ENCODE results near the gene ZNF692.

The ZNF692 gene

DNA sequence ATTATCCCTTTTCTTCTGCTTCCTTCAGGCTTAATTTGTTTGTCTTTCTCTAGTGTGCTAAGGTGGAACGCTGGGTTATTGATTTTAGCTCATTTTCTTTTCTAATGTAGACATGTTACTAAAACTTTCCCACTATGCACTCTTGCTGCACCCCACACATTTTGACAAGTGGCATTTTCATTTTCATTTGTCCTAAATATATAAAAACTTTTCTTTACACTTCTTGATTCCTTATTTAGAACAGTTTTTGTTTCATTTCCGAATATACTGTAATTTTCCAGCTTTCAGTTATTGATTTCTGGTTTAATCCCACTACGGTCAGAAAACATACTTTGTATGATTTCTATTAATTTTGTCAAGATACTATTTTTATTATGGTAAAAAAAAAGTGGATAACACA is 58.4 kb downstream of the ZNF692 start:
- CTCF ChIA-PET, result interaction anchor here (0.7 kb wide), 1 partner anchor 181 kb away, joined by 3 read pairs; no protein-coding TSS in a partner anchor
- POLR2A ChIA-PET (ENCODE audit: low non-redundant PET), result no interaction called here
- no peak overlapping the region for H3K27ac ChIP-seq
- TF ChIP-seq, protein P1, sequence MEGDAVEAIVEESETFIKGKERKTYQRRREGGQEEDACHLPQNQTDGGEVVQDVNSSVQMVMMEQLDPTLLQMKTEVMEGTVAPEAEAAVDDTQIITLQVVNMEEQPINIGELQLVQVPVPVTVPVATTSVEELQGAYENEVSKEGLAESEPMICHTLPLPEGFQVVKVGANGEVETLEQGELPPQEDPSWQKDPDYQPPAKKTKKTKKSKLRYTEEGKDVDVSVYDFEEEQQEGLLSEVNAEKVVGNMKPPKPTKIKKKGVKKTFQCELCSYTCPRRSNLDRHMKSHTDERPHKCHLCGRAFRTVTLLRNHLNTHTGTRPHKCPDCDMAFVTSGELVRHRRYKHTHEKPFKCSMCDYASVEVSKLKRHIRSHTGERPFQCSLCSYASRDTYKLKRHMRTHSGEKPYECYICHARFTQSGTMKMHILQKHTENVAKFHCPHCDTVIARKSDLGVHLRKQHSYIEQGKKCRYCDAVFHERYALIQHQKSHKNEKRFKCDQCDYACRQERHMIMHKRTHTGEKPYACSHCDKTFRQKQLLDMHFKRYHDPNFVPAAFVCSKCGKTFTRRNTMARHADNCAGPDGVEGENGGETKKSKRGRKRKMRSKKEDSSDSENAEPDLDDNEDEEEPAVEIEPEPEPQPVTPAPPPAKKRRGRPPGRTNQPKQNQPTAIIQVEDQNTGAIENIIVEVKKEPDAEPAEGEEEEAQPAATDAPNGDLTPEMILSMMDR (conservative IDR thresholded peaks at IDR 0.05; ENCODE audit: low read depth), result no peak
- no peak for DNase-seq (ENCODE audit: low spot score)

All from RWPE1 (cell line).